GM12878 (cell line): ENCODE measurements around the gene NFYC. TPM values are rescaled to one million over a fixed set of nuclear protein-coding genes. Genes with fewer than 3 reads are reported as not detected.

Source experiments
- ATF7 ChIP-seq: fragments of 450-650 bp; IDR thresholded peaks from 2 replicates; pipeline ENCODE4 v1.6.1; 2016; ENCODE audit warnings: low read depth, mild to moderate bottlenecking
- BCLAF1 ChIP-seq: fragments of 450-650 bp; IDR thresholded peaks from 2 replicates; pipeline ENCODE4 v1.6.1; 2017; ENCODE audit warnings: antibody characterized with exemption, mild to moderate bottlenecking, moderate library complexity
- E2F4 ChIP-seq: IDR thresholded peaks from 2 replicates; pipeline ENCODE4 v1.6.1; 2012; ENCODE audit warnings: low read depth, low read length, improper control_type of control experiment
- IRF3 ChIP-seq: fragments of 450-650 bp; IDR thresholded peaks from 2 replicates; pipeline ENCODE4 v1.6.1; 2014; ENCODE audit warnings: mild to moderate bottlenecking
- JUNB ChIP-seq: IDR thresholded peaks from 2 replicates; pipeline ENCODE4 v1.6.1; 2016; ENCODE audit warnings: antibody characterized with exemption, mild to moderate bottlenecking
- NFXL1 ChIP-seq: fragments of 450-650 bp; IDR thresholded peaks from 2 replicates; pipeline ENCODE4 v1.6.1; 2017; ENCODE audit warnings: antibody characterized with exemption, mild to moderate bottlenecking, borderline replicate concordance
- PBX3 ChIP-seq: IDR thresholded peaks from 2 replicates; pipeline ENCODE4 v1.6.1; 2011; ENCODE audit warnings: mild to moderate bottlenecking, low read depth, low read length, moderate library complexity; ENCODE audit not compliant: insufficient replicate concordance
- TCF3 ChIP-seq: IDR thresholded peaks from 2 replicates; pipeline ENCODE4 v1.6.1; 2012; ENCODE audit warnings: low read depth, mild to moderate bottlenecking, low read length, borderline replicate concordance; ENCODE audit not compliant: insufficient read depth
- polyA plus RNA-seq, 11 experiments: library from polyadenylated mRNA; depleted of rRNA in 4 of 11; unstranded in 6 of 11; stranded (reverse) in 5 of 11; fragments of >200 nt; fragmentation: Nextera tagmentation in 4 of 11; fragmentation: Illumina TruSeq in 1 of 11; extraction: Ambion mirVana in 4 of 11; extraction: Trizol in 1 of 11; gene quantifications; 1 replicate in 1 of 11; 2 replicates in 10 of 11; pipeline versions ENCODE4 v1.2.1 to v1.2.3, GENCODE V29; 2011 to 2016; ENCODE audit warnings: inconsistent platforms in 2 of 11, missing spikeins in 2 of 11, low read depth in 1 of 11
- total RNA-seq, 4 experiments: library from RNA; depleted of rRNA in 3 of 4; stranded (reverse); fragments of >200 nt in 3 of 4; fragmentation: Illumina TruSeq in 1 of 4; extraction: Trizol in 1 of 4; gene quantifications; 2 replicates each; pipeline versions ENCODE4 v1.2.1 to v1.2.3, GENCODE V29; 2013 to 2021

Gene NFYC
- total and polyA plus RNA-seq, 10 of the 15 experiments (the other 5 are each of a cell fraction or from before 2014, with no cell fraction given) = 4.3 to 84.2 (median 58.3) TPM

DNA sequence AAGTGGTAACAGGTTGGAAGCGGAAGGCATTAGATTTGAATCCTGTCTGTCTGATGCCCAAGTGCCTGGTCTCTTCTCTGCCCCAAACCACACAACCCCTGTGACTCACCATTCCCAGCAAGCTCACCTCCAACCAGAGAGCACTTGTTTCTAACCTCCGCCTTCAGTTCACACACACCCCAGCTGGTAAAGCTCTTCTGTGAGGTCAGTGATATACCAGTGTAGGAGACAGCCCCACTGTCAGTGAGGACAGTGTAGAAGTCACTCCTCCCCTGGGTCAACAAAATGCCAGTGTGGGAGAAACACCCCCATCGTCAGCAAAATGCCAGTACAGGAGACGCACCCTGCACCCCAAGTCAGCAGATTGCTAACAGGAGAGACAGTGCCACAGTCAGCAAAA lies 28.6 kb upstream of the NFYC start (continued):
- no peak for TF ChIP-seq JUNB
- TF ChIP-seq E2F4 = no peak
- TF ChIP-seq BCLAF1 = no peak
- TF ChIP-seq IRF3 = no peak
- no peak for TF ChIP-seq TCF3
- TF ChIP-seq NFXL1 = no peak
- no peak for TF ChIP-seq ATF7
- no peak for TF ChIP-seq PBX3
- TF ChIP-seq, all 136 proteins: peak for 0
